NT2/D1 (cell line): ENCODE data around the gene ATCAY.

Source experiments
- SUZ12 ChIP-seq: IDR thresholded peaks from 2 replicates; pipeline ENCODE4 v1.6.1; 2011; ENCODE audit not compliant: insufficient read length, insufficient read depth; ENCODE audit errors: extremely low read depth
- YY1 ChIP-seq: IDR thresholded peaks from 2 replicates; pipeline ENCODE4 v1.6.1; 2011; ENCODE audit not compliant: insufficient read length, insufficient read depth
- ZNF274 ChIP-seq: IDR thresholded peaks from 2 replicates; pipeline ENCODE4 v1.6.1; 2011; ENCODE audit warnings: mild to moderate bottlenecking, low read depth, low read length

- no peak for TF ChIP-seq SUZ12
- TF ChIP-seq YY1 = no peak
- TF ChIP-seq ZNF274 = no peak
These were observed 45.4 kb upstream of the ATCAY start for GRCh38 chr19:3835055-3835435.
